ENCODE results near the gene DGKD.

DNA sequence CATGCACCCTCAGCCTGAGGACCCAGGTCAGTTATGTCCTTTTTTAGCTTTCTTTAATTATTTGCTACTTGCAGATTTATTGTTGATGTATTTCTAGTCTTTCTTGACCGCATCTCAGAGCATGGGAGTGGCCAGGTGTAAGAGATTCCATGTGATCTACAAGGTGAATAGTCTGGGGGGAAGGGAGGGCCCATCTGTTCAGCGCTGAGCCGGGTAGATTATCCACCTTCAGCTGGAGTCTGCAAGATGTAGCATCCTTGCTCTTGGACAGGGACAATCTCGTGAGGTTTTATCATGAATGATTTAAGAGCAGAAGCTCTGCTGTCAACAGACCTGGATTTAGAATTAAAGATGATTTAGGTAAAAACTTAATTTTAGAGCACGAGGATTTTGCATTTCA, 12.0 kb upstream of the DGKD start:
- TF ChIP-seq CTCF (conservative IDR thresholded peaks at IDR 0.05 in 1 of 2, IDR thresholded peaks at IDR 0.05 in 1 of 2; ENCODE audit: low read depth in 1 of 2, low read length in 2 of 2) (no peak), EZH2 (IDR thresholded peaks at IDR 0.05; ENCODE audit: low read length, missing control alignments) (no peak)

All from fibroblast of lung (primary cell).